Measurements from ENCODE around the gene IGFBP4.

Gene IGFBP4

GRCh38 chr17:40461732-40462342 lies 18.6 kb downstream of the IGFBP4 start:
- CTCF ChIA-PET = no interaction called here
- TF ChIP-seq CTCF (conservative IDR thresholded peaks at IDR 0.05; ENCODE audit: low read depth) = no peak
- POLR2A ChIA-PET (ENCODE audit: low non-redundant PET) = no interaction called here
- no peak overlapping the region for H3K27ac ChIP-seq
- DNase-seq (ENCODE audit: low spot score) = no peak

- ChIA-PET CTCF (no interaction called here), POLR2A (ENCODE audit: low non-redundant PET) (no interaction called here)
- H3K27ac ChIP-seq = 0 out of 2 replicates have a peak overlapping the region, but pooled peaks have one; percentile 7
- DNase-seq (ENCODE audit: low spot score) = no peak
- no peak for TF ChIP-seq CTCF (conservative IDR thresholded peaks at IDR 0.05; ENCODE audit: low read depth)
Measured at GRCh38 chr17:40462343-40463121, 19.3 kb downstream of the IGFBP4 start.

- no peak for DNase-seq (ENCODE audit: low spot score)
- H3K27ac ChIP-seq = 0 out of 2 replicates have a peak overlapping the region, but pooled peaks have one; percentile 7
- ChIA-PET POLR2A (ENCODE audit: low non-redundant PET) (no interaction called here), CTCF (no interaction called here)
- TF ChIP-seq CTCF (conservative IDR thresholded peaks at IDR 0.05; ENCODE audit: low read depth) = no peak
Measured at GRCh38 chr17:40463122-40463550, 19.9 kb downstream of the IGFBP4 start.

GRCh38 chr17:40464392-40464855 lies 21.2 kb downstream of the IGFBP4 start:
- no peak for TF ChIP-seq CTCF (conservative IDR thresholded peaks at IDR 0.05; ENCODE audit: low read depth)
- no peak overlapping the region for H3K27ac ChIP-seq
- ChIA-PET POLR2A (ENCODE audit: low non-redundant PET) (no interaction called here), CTCF (interaction anchor here (0.6 kb wide), 1 partner anchor 1185 kb away, joined by 3 read pairs; no protein-coding TSS in a partner anchor)
- no peak for DNase-seq (ENCODE audit: low spot score)

- POLR2A ChIA-PET (ENCODE audit: low non-redundant PET) = no interaction called here
- no peak for DNase-seq (ENCODE audit: low spot score)
Measured at GRCh38 chr17:40466298-40466971, 23.2 kb downstream of the IGFBP4 start.

More at GRCh38 chr17:40466298-40466971, 23.2 kb downstream of the IGFBP4 start:
- H3K27ac ChIP-seq = no peak overlapping the region
- TF ChIP-seq CTCF (conservative IDR thresholded peaks at IDR 0.05; ENCODE audit: low read depth) = no peak
- CTCF ChIA-PET = no interaction called here
